C4-2B (cell line): ENCODE data around the gene TMEM231.

Experiments used
- H3K27ac ChIP-seq: fragments of 450-650 bp; 2 replicates; pipeline ENCODE4 v1.5.1; 2017
- CTCF ChIP-seq: fragments of 450-650 bp; conservative IDR thresholded peaks from 2 replicates; pipeline ENCODE4 v1.5.1; 2017; ENCODE audit warnings: mild to moderate bottlenecking
- ZFX ChIP-seq: fragments of 450-650 bp; IDR thresholded peaks from 2 replicates; pipeline ENCODE4 v1.6.1; 2017

TMEM231 gene

GRCh38 chr16:75535901-75536300 lies 20.2 kb downstream of the TMEM231 start, which contains the start of gene CHST5:
CHST5 (minus strand) TSS chr16:75536108; CDS start chr16:75530384, 5,724 bp downstream.
- H3K27ac ChIP-seq: no peak within 1 kb of the TSS

DNA sequence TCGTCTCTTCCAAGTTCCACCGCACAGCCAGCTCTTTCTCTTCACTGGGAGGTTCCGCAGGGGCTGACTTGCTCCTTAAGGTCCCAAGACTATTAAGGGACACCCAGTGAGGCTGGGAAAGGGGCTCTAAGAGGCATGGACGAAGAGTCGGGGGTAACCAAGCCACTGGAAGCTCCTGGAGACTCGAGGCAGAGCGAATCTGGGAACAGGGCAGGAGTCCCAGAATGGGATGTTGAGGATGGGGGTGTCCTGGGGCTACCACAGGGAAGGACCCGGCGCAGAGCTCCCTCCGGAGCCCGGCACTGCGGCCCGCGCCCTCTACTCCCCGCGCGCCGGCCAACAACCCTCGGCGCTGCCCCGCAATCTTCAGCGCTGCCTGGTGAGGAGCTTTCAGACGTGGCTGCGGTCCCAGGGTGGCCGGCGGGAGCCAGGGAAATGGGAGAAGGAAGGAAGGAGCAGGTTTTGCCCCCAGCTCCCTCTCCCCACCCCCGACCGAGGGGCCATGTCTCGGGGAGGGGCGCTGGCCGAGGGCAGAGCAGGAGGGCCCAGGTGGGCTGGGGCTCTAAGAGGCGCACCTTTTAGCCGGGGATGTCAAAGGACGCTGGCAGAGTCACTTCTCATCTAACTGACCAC lies 20.7 kb downstream of the TMEM231 start:
- TF ChIP-seq CTCF (no peak), ZFX (no peak)
- no peak overlapping the region for H3K27ac ChIP-seq

More at GRCh38 chr16:75535901-75536300, 20.2 kb downstream of the TMEM231 start, which contains the start of gene CHST5:
- TF ChIP-seq ZFX (no peak), CTCF (no peak)

- TF ChIP-seq CTCF: no peak
- no peak for TF ChIP-seq ZFX
Measured at GRCh38 chr16:75534560-75535205, 21.4 kb downstream of the TMEM231 start.

DNA sequence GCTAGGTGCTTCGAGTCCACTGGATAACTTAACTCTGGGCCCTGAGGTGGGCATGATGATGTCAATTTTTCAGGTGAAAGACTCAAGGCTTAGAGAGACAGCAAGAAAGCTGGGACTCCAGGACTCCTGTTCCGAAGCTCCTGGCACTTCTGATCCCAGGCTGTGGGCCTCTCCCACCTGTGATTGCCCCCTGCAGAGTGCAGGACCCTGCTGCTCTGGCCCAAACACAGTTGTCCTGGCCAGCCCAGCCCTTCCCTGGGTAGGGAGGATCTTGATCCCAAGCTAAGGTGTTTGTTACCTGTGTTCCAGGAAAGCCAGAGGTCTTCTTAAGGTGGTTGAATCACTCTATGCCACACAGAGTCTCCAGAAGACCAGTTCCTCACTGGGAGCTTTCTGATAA lies 23.3 kb downstream of the TMEM231 start:
- H3K27ac ChIP-seq: no peak overlapping the region
- TF ChIP-seq CTCF: no peak
- TF ChIP-seq ZFX: no peak

More at GRCh38 chr16:75534560-75535205, 21.4 kb downstream of the TMEM231 start:
- no peak overlapping the region for H3K27ac ChIP-seq

GRCh38 chr16:75532142-75532765 lies 23.8 kb downstream of the TMEM231 start:
- TF ChIP-seq ZFX (no peak), CTCF (no peak)
- no peak overlapping the region for H3K27ac ChIP-seq

- TF ChIP-seq CTCF (no peak), ZFX (no peak)
- no peak overlapping the region for H3K27ac ChIP-seq
Measured at GRCh38 chr16:75529959-75530358, 26.1 kb downstream of the TMEM231 start.
